T47D (cell line): ENCODE data around the gene RPL18.

Source experiments
- DNase-seq, 2 experiments: peaks; one replicate each; pipeline versions ENCODE4 v3.0.0 to v3.0.0-alpha.2; 2011 to 2012; ENCODE audit warnings: low read depth in 1 of 2, low spot score in 1 of 2
- JUND ChIP-seq: IDR thresholded peaks from 2 replicates; pipeline ENCODE4 v1.6.1; 2012; ENCODE audit warnings: low read depth
- in situ Hi-C: cut with HindIII; loops from 2 replicates; pipeline ENCODE4 v1.10.0; 2016; ENCODE audit warnings: low sequenced_read_pairs, low pct_unique_long_range_greater_than_20kb

Gene RPL18

DNA sequence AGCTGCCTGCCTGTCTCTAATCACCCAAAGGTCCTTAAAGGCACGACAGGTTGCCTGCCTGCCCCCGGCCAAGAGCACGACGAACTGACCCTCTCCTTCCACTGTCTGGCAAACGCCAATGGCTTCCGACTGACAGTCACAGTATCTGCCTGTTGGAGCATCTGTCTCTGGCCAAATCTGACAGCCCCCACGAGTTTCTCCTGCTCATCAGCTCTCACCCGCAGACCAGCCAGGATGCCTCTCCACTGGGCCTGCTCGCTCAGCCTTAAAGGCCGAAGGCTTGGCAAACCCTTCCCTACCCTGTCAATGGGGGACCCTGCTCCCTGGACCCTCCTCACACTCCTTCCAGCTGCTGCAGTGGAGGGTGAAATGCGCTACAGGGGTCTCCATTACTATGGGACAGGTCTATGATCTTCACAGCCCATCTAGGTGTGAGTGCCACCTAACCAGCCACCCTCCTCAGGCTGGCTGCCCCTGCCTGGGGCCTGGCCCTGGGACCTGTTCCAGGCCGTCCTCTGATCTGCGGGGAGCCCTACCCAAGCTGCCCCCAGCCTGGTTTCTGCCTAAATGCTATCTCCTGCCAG, 5.0 kb downstream of the RPL18 start:
- DNase-seq = no peak
- in situ Hi-C loops = no loop called here
- TF ChIP-seq JUND = no peak

DNA sequence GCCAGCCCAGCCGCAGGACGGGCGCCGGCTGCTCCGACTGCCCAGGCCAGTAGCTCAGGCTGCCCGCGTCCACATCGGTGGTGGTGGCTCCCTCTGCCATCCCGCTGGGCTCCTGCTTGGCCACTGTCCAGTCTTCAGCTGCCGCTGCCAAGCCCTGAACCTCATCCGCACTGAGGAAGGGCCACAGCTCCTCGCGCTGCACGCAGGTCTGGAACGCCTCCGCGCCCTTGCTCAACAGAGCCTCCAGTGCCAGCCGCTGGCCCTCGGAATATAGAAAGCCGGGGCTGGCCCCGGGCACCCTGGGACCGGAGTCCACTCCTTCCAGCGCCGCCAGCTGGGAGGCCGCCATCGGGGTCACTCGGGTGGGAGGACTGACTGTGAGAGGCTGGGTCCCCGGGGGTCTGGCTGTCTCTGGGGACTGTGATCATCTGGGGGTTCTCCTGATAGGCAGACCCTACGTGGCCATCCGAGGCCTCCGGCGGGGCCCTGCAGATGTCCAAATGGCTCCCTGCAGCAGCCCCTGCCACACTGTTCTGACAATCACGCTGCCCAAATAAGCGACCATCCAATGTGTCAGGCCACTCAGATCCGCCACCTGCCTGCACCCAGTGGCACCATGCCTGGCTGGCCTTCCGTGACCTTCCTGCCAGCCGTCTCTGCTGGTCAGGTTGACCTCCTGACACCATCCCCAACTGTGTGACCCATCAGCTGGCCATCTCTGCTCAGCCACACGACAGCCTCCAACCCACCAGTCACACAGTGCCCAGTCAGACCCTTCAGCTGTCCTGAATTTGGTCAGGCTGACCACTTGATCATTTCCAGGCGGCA, 5.7 kb downstream of the RPL18 start:
- in situ Hi-C loops = no loop called here
- DNase-seq = no peak

DNA sequence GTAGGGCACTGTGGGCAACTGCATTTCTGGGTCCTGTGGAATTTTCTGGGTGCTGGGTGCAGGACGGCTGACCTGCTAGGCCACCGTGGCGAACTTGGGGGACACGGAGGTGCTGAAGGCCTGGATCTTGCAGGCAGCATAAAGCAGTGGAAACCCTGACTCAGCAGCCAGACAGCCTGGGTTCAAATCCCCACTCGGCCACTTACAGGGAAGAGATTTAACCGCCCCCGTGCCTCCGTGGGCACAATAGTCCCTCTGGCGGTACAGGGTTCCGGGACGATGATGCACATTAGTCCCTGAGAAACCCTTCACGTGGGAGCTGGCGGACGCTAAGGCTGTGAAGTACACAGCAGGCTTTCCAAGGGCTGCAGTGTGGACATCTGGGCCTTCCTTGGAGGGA, 7.1 kb downstream of the RPL18 start:
- in situ Hi-C loops = no loop called here
- DNase-seq = no peak
- no peak for TF ChIP-seq JUND

More for the DNA sequence above, 5.7 kb downstream of the RPL18 start:
- TF ChIP-seq JUND = no peak

DNA sequence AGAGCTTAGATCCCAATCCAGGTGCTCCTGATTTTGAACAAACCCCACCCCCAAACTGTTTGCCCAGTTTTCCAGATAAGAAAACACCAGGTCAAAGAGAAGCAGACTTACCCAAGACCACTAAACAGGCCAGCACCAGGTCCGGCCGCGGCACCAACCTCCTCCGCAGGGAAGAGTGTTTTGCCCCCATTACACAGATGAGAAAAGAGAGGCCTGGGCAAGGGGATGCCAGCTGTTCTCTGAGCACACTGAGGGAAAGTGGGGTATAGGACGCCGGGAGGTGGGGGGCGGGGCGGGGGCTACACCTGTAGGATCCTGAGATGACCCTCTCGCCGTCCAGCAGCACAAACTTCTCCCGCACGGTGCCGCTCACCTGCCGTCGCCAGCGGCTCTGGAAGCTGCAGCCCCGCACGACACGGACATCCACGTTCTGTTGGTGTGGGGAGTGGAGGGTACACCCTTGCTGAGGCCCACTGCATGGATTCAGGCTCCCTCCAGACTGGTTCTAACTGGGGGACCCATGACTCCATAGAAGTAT, 9.3 kb downstream of the RPL18 start:
- in situ Hi-C loops = no loop called here
- TF ChIP-seq JUND = no peak
- DNase-seq = no peak

DNA sequence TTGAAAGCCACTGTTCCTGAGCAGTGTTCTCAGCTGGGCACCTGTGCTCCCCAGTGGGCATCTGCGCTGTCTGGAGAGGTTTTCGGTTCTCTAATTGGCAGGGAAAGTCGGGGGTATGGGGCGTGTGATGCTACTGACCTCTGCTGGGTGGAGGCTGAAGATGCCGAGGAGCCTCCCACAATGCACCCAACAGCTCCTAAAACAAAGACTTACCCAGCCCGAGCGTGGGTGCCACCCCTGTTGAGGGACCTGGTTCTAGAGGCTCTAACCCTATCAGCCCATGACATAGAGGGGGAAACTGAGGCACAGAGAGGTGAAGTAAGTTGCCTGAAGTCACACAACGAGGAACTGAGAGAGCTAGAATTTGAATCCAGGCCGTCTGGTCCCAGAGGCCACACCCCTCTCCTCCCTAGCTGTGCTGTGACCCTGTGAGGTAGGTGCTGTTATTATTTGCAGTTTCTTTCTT, 10.1 kb downstream of the RPL18 start:
- TF ChIP-seq JUND = no peak
- DNase-seq = peak; percentile 74 to 75
- in situ Hi-C loops = no loop called here

DNA sequence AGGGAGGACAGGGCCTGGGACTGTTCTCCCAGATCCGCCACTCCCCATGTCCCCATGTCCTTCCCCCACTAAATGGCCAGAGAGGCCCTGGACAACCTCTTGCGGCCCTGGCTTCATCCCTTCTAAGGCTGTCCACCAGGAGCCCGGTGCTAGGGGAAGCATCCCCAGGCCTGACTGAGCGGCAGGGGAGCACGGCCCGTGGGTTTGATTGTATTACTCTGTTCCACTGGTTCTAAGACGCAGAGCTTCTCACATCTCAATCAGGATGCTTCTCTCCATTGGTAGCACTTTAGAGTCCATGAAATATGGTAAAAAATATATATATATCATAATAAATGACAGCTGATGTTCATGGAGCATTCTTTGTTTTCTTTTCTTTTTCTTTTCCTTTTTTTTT, 11.6 kb downstream of the RPL18 start:
- DNase-seq = no peak

DNA sequence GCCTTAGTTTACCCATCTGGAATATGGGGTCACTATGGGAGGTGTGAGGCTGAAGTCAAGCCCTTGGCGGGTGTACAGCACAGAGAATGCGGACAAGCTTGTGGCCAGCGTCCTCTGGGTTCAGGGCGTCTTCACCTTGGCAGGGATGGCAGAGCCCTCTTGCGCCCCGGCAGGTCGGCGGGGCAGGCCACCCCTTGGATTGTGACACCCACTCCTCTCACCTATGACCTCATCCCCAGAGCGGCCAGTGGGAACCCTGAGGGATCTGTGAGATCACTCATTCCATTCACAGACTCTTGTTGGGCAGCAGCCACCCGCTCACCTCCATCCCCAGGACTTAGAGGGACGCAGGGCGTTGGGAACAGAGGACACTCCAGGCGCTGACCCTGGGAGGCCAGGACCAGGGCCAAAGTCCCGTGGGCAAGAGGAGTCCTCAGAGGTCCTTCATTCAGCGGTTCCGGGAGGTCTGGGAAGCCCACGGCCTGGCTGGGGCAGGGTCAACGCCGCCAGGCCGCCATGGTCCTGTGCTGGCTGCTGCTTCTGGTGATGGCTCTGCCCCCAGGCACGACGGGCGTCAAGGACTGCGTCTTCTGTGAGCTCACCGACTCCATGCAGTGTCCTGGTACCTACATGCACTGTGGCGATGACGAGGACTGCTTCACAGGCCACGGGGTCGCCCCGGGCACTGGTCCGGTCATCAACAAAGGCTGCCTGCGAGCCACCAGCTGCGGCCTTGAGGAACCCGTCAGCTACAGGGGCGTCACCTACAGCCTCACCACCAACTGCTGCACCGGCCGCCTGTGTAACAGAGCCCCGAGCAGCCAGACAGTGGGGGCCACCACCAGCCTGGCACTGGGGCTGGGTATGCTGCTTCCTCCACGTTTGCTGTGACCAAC, 12.3 kb downstream of the RPL18 start, which contains the start of gene SPACA4:
Gene SPACA4, plus strand, starts transcription at position 280 of the 896 bp plus-strand sequence. Its CDS starts 237 bp downstream, at position 517.
- no peak for DNase-seq
- in situ Hi-C loops = no loop called here
- TF ChIP-seq JUND = no peak

More for the DNA sequence above, 11.6 kb downstream of the RPL18 start:
- in situ Hi-C loops = no loop called here
- no peak for TF ChIP-seq JUND

DNA sequence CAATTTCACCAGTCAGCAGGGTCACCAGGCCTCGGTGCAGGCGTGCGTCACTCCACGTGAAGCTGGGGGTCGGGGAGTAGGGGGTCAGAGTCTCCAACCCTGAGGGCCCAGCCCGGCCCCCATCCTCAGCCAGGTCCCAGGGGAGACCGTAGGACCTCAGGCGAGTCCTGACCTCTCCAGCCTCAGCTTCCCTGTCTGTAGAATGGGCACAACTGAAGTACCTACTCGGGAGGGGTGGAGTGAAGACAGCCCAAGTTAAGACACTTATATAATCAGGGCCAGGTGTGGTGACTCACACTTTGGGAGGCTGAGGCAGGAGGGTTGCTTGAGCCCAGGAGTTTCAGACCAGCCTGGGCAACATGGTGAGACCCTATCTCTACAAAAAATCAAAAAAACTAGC, 15.1 kb downstream of the RPL18 start:
- no peak for TF ChIP-seq JUND
- in situ Hi-C loops = no loop called here
- no peak for DNase-seq

DNA sequence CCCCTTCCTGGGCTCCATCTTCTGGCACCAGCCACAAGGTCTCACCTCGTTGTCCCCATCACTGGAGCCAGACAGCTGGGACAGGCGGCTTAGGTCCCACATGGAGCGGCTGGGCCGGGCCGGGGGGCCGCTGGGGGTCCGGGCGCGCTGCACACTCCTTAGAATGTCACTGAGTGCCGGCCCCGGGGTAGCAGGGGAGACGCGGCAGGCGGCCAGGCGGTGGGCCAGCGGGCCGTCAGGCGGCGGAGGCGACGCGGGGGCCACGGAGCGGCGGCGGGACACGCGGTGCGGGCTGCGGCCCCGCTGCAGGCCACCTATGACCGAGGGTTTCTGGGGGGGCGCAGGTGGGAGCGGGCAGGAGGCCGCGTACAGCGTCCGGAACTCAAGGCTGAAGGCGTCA, 15.5 kb downstream of the RPL18 start:
- no peak for DNase-seq
- in situ Hi-C loops = no loop called here
- no peak for TF ChIP-seq JUND

DNA sequence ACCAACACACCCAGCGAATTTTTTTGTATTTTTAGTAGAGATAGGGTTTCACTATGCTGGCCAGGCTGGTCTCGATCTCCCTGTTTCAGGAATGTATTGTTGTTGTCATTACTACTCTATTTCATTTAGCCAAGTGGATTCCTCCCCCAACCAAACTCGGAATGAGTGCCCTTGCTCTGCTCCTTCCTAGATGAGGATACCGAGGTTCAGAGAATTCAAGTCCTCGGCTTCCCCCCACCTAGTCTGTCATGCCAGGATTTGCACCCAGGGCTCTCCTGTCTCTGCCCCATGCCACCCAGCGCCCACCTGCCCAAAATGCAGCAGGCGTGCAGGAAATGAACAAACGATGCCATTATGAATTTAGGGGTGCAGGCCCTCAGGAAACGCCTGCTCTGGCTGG, 16.0 kb downstream of the RPL18 start:
- DNase-seq = no peak
- TF ChIP-seq JUND = no peak
- in situ Hi-C loops = no loop called here

DNA sequence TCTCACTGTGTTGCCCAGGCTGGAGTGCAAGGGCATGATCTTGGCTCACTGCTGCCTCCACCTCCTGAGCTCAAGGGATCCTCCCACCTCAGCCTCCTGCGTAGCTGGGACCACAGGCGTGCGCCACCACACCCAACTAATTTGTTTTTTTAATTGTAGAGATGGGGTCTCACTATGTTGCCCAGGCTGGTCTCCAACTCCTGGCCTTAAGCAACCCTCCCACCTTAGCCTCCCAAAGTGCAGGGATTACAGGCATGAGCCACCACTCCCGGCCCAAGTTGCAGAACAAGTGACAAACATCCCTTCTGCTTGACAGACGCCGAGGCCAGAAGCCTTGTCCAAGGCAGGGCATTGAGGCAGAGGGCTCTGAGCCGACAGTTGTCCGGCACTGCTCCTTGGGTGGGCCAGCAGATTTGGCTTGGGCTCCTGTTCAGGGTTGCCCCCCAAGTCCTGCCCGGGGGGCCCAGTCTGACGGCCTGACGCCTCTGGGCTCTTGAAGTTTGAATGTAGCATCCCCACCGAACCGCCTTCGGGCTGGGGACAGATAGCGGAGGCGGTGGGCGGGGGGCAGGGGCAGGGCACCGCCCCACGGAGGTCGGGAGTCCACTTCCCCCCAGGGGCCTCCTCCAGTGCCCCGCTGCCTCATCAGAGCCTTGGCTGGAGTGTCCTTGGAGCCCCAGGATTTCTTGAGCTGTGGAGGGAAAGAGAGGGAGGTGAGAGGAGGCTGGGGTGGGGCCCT, 18.1 kb downstream of the RPL18 start:
- in situ Hi-C loops = no loop called here
- DNase-seq = no peak
- TF ChIP-seq JUND = no peak
